Astrocyte of the cerebellum (primary cell): ENCODE data around the gene ESCO1.

Experiments
- DNase-seq: peaks from one replicate; pipeline ENCODE4 v3.0.0-alpha.2; 2011; ENCODE audit warnings: low read depth
- H3K4me3 ChIP-seq: 2 replicates; pipeline ENCODE4 v1.5.1; 2011; ENCODE audit warnings: mild to moderate bottlenecking, low read depth, low read length, moderate library complexity
- CTCF ChIP-seq: IDR thresholded peaks from 2 replicates; pipeline ENCODE4 v1.5.1; 2012; ENCODE audit warnings: low read length, low read depth, moderate library complexity, mild to moderate bottlenecking; ENCODE audit errors: missing control alignments
- in situ Hi-C: cut with HindIII; loops from 2 replicates; pipeline ENCODE4 v1.10.0; 2017; ENCODE audit warnings: low sequenced_read_pairs

ESCO1 gene

GRCh38 chr18:21490748-21491147 lies 109.8 kb downstream of the ESCO1 start:
- in situ Hi-C loops: no loop called here
- no peak for DNase-seq
- no peak overlapping the region for H3K4me3 ChIP-seq
- no peak for TF ChIP-seq CTCF

GRCh38 chr18:21489919-21490495 lies 110.5 kb downstream of the ESCO1 start:
- in situ Hi-C loops: loop anchor here (5.0 kb wide), 1 partner anchor 32 kb away; no protein-coding TSS in a partner anchor
- DNase-seq: no peak
- no peak overlapping the region for H3K4me3 ChIP-seq
- TF ChIP-seq CTCF: no peak

GRCh38 chr18:21489119-21489750 lies 111.3 kb downstream of the ESCO1 start:
- TF ChIP-seq CTCF: peak; percentile 76
- in situ Hi-C loops: loop anchor here (5.0 kb wide), 1 partner anchor 33 kb away; no protein-coding TSS in a partner anchor

GRCh38 chr18:21486905-21487437 lies 113.5 kb downstream of the ESCO1 start:
- no peak for TF ChIP-seq CTCF
- H3K4me3 ChIP-seq: no peak overlapping the region
- DNase-seq: no peak
- in situ Hi-C loops: loop anchor here (5.0 kb wide), 1 partner anchor 35 kb away; no protein-coding TSS in a partner anchor

More at GRCh38 chr18:21489119-21489750, 111.3 kb downstream of the ESCO1 start:
- DNase-seq: peak; percentile 26
- no peak overlapping the region for H3K4me3 ChIP-seq

- DNase-seq: no peak
- in situ Hi-C loops: loop anchor here (5.0 kb wide), 1 partner anchor 37 kb away; no protein-coding TSS in a partner anchor
- TF ChIP-seq CTCF: no peak
- H3K4me3 ChIP-seq: no peak overlapping the region
Measured at GRCh38 chr18:21484851-21485636, 115.5 kb downstream of the ESCO1 start.

- in situ Hi-C loops: no loop called here
- TF ChIP-seq CTCF: no peak
- no peak overlapping the region for H3K4me3 ChIP-seq
- DNase-seq: no peak
Measured at GRCh38 chr18:21483051-21483450, 117.5 kb downstream of the ESCO1 start.
